Trophoblast cell (in vitro differentiated cells and primary cell): ENCODE measurements around the gene GRIA2.

Source experiments
- DNase-seq, 2 donors: peaks; one replicate each; pipeline ENCODE4 v3.0.0-alpha.2; 2016
- H2AFZ ChIP-seq: 2 replicates; pipeline ENCODE4 v1.6.1; 2013; ENCODE audit warnings: low read length, moderate library complexity, mild to moderate bottlenecking; ENCODE audit not compliant: insufficient read depth, poor library complexity
- H2AK5ac ChIP-seq: 2 replicates; pipeline ENCODE4 v1.6.1; 2013; ENCODE audit warnings: mild to moderate bottlenecking, low read length
- H2BK120ac ChIP-seq: 2 replicates; pipeline ENCODE4 v1.6.1; 2013; ENCODE audit warnings: low read length, mild to moderate bottlenecking, moderate library complexity; ENCODE audit not compliant: insufficient read depth, poor library complexity
- H2BK12ac ChIP-seq: 2 replicates; pipeline ENCODE4 v1.6.1; 2013; ENCODE audit warnings: mild to moderate bottlenecking, low read length, moderate library complexity
- H2BK5ac ChIP-seq: 2 replicates; pipeline ENCODE4 v1.6.1; 2013; ENCODE audit warnings: low read length, low read depth, moderate library complexity, mild to moderate bottlenecking; ENCODE audit not compliant: poor library complexity
- H3K14ac ChIP-seq: 2 replicates; pipeline ENCODE4 v1.6.1; 2013; ENCODE audit warnings: mild to moderate bottlenecking, low read length
- H3K18ac ChIP-seq: 2 replicates; pipeline ENCODE4 v1.6.1; 2013; ENCODE audit warnings: mild to moderate bottlenecking, low read length
- H3K23ac ChIP-seq: 2 replicates; pipeline ENCODE4 v1.6.1; 2013; ENCODE audit warnings: low read length
- H3K27ac ChIP-seq: 2 replicates; pipeline ENCODE4 v1.5.1; 2013; ENCODE audit warnings: low read depth, mild to moderate bottlenecking, inconsistent platforms, low read length, moderate library complexity
- H3K27me3 ChIP-seq: 2 replicates; pipeline ENCODE4 v1.6.1; 2013; ENCODE audit warnings: inconsistent platforms, mild to moderate bottlenecking, low read length, moderate library complexity; ENCODE audit not compliant: insufficient read depth
- H3K36me3 ChIP-seq, 2 experiments: 1 replicate in 1 of 2; 2 replicates in 1 of 2; pipeline ENCODE4 v1.6.1; 2013; ENCODE audit warnings: low read length in 2 of 2, mild to moderate bottlenecking in 2 of 2, moderate library complexity in 1 of 2; ENCODE audit not compliant: insufficient read depth in 2 of 2, control insufficient read depth in 1 of 2
- H3K4ac ChIP-seq: 2 replicates; pipeline ENCODE4 v1.6.1; 2013; ENCODE audit warnings: low read depth, mild to moderate bottlenecking, low read length, moderate library complexity
- H3K4me1 ChIP-seq, 2 experiments: 1 replicate in 1 of 2; 2 replicates in 1 of 2; pipeline ENCODE4 v1.6.1; 2013; ENCODE audit warnings: low read length in 2 of 2, mild to moderate bottlenecking in 2 of 2, moderate library complexity in 1 of 2; ENCODE audit not compliant: insufficient read depth in 2 of 2, control insufficient read depth in 1 of 2
- H3K4me2 ChIP-seq: 2 replicates; pipeline ENCODE4 v1.6.1; 2013; ENCODE audit warnings: inconsistent platforms, mild to moderate bottlenecking, low read length, moderate library complexity
- H3K4me3 ChIP-seq: 2 replicates; pipeline ENCODE4 v1.5.1; 2013; ENCODE audit warnings: mild to moderate bottlenecking, low read depth, low read length, inconsistent platforms
- H3K79me1 ChIP-seq: one replicate; pipeline ENCODE4 v1.6.1; 2013; ENCODE audit warnings: low read length
- H3K79me2 ChIP-seq: 2 replicates; pipeline ENCODE4 v1.6.1; 2013; ENCODE audit warnings: low read length, mild to moderate bottlenecking; ENCODE audit not compliant: control insufficient read depth, insufficient read depth, poor library complexity
- H3K9ac ChIP-seq: 2 replicates; pipeline ENCODE4 v1.6.1; 2013; ENCODE audit warnings: mild to moderate bottlenecking, low read length
- H3K9me3 ChIP-seq: 2 replicates; pipeline ENCODE4 v1.6.1; 2013; ENCODE audit warnings: low read depth, mild to moderate bottlenecking, control low read depth, inconsistent platforms, low read length; ENCODE audit not compliant: insufficient read depth
- H4K12ac ChIP-seq: 2 replicates; pipeline ENCODE4 v1.6.1; 2013; ENCODE audit warnings: low read depth, mild to moderate bottlenecking, low read length, moderate library complexity
- H4K8ac ChIP-seq: 2 replicates; pipeline ENCODE4 v1.6.1; 2013; ENCODE audit warnings: low read depth, mild to moderate bottlenecking, low read length, moderate library complexity
- H4K91ac ChIP-seq: one replicate; pipeline ENCODE4 v1.6.1; 2013; ENCODE audit warnings: low read depth, mild to moderate bottlenecking, low read length, moderate library complexity
- WGBS: extraction: QIAGEN DNeasy Blood & Tissue Kit; methylation state at CpG from one replicate; pipeline ENCODE4 v1.1.7; 2013; ENCODE audit warnings: missing lambda C conversion rate; ENCODE audit not compliant: insufficient read length, insufficient coverage; ENCODE audit errors: extremely low coverage; 5-methylcytosine and 5-hydroxymethylcytosine counted together

The GRIA2 gene

DNA sequence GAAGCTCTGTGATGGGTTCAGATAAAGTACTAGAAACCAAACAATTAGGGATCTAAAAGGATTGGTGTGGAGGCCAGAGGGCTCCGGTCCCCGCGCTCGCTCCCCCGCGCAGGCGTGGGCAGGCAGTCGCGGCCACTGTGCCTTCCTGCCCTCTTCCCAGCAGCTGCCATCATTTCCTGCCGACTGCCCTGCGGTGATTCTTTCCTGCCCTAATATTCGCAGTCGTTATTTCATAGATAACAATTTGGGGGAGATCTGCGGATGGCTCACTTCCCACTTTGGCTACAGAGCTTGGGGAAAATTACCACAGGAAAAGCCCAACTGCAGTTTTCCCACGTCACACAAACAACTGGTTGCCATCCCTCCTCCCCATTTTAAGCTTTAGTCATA is 2.2 kb downstream of the GRIA2 start:
- no peak overlapping the region for H3K18ac ChIP-seq
- H3K4me2 ChIP-seq = peak overlapping the region; percentile 94
- H4K91ac ChIP-seq = no peak overlapping the region
- no peak overlapping the region for H4K8ac ChIP-seq
- no peak overlapping the region for H2BK120ac ChIP-seq
- H3K4me3 ChIP-seq = peak overlapping the region; percentile 64
- no peaks in the 10 kb centered on the region for H3K9me3 ChIP-seq
- H3K27ac ChIP-seq = no peak overlapping the region
- H3K36me3 ChIP-seq = no peaks in the 10 kb centered on the region
- no peak overlapping the region for H3K4ac ChIP-seq
- H3K23ac ChIP-seq = no peak overlapping the region
- H3K14ac ChIP-seq = no peak overlapping the region
- H4K12ac ChIP-seq = no peak overlapping the region
- no CpG with 5 or more reads among the region's 15 CpGs for WGBS
- H2AK5ac ChIP-seq = no peak overlapping the region
- no peak for DNase-seq
- peak overlapping the region; percentile 26 for H2AFZ ChIP-seq
- peaks cover 26% of the 10 kb centered on the region for H3K27me3 ChIP-seq
- H2BK5ac ChIP-seq = no peak overlapping the region
- H2BK12ac ChIP-seq = no peak overlapping the region
- no peaks in the 10 kb centered on the region for H3K79me1 ChIP-seq
- H3K79me2 ChIP-seq = no peaks in the 10 kb centered on the region
- H3K4me1 ChIP-seq = peaks cover 8 to 11% of the 10 kb centered on the region in 2 experiments
- peak overlapping the region; percentile 4 for H3K9ac ChIP-seq

DNA sequence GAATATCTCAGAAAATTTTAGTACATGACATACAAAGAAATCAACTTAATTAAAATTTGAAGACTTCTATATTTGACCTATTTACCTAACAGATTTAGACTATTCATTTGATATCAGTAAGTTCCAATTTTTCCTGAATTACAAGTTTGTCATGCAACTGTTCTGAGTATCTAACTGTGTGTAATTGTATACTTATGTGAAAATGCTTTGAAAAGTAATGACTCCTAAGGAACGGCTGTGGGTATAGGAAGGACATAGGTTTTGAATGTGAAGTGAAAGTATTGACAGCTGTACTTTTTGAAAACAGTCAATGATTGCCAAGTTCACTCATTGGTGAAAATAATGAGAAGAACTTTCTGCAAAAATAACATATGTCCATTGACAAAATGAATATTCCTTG is 2.9 kb downstream of the GRIA2 start:
- no peak overlapping the region for H3K4me3 ChIP-seq
- no peak overlapping the region for H3K4ac ChIP-seq
- no peak overlapping the region for H3K18ac ChIP-seq
- H3K9ac ChIP-seq = no peak overlapping the region
- H3K23ac ChIP-seq = no peak overlapping the region
- H3K4me2 ChIP-seq = no peak overlapping the region
- H4K12ac ChIP-seq = no peak overlapping the region
- H2AFZ ChIP-seq = no peak overlapping the region
- H2BK120ac ChIP-seq = no peak overlapping the region
- WGBS = no CpG with 5 or more reads among the region's 1 CpG
- H3K4me1 ChIP-seq = peaks cover 8 to 11% of the 10 kb centered on the region in 2 experiments
- no peak overlapping the region for H2BK5ac ChIP-seq
- H2BK12ac ChIP-seq = no peak overlapping the region
- no peak overlapping the region for H3K27ac ChIP-seq
- no peak overlapping the region for H3K14ac ChIP-seq
- no peaks in the 10 kb centered on the region for H3K36me3 ChIP-seq
- H3K79me1 ChIP-seq = no peaks in the 10 kb centered on the region
- H3K27me3 ChIP-seq = peaks cover 26% of the 10 kb centered on the region
- H3K79me2 ChIP-seq = no peaks in the 10 kb centered on the region
- no peak overlapping the region for H4K91ac ChIP-seq
- no peaks in the 10 kb centered on the region for H3K9me3 ChIP-seq
- no peak overlapping the region for H4K8ac ChIP-seq
- no peak for DNase-seq
- H2AK5ac ChIP-seq = no peak overlapping the region

DNA sequence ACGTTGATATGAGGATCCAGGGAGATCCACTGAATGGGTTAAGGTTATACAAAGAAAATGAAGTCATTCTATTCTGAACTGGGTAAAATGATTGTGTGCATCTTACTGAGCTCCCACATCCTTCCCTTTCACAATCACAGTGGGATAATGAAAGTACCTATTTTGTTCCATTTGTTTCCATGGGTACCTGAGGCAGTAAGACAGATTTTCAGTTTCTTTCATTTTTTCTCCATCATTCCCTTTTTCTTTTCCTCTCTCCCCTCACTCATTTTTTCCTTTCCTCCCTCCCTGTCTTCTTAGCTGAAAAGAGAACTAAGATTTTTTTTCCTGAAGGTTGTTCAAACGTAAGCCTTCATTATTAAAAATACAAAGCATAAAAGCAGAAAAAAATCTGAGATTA is 4.6 kb downstream of the GRIA2 start:
- H3K4me3 ChIP-seq = no peak overlapping the region
- H3K23ac ChIP-seq = no peak overlapping the region
- no peak overlapping the region for H2AFZ ChIP-seq
- no peak overlapping the region for H3K4me2 ChIP-seq
- H3K9ac ChIP-seq = no peak overlapping the region
- H3K4me1 ChIP-seq = peaks cover 8 to 11% of the 10 kb centered on the region in 2 experiments
- H3K27me3 ChIP-seq = peaks cover 22% of the 10 kb centered on the region
- DNase-seq = no peak
- no peak overlapping the region for H2BK120ac ChIP-seq
- H2AK5ac ChIP-seq = no peak overlapping the region
- no peak overlapping the region for H3K4ac ChIP-seq
- no peaks in the 10 kb centered on the region for H3K9me3 ChIP-seq
- no peaks in the 10 kb centered on the region for H3K79me2 ChIP-seq
- H3K14ac ChIP-seq = no peak overlapping the region
- H3K18ac ChIP-seq = no peak overlapping the region
- H3K79me1 ChIP-seq = no peaks in the 10 kb centered on the region
- H3K36me3 ChIP-seq = no peaks in the 10 kb centered on the region
- H2BK5ac ChIP-seq = no peak overlapping the region
- H2BK12ac ChIP-seq = no peak overlapping the region
- H3K27ac ChIP-seq = no peak overlapping the region
- H4K91ac ChIP-seq = no peak overlapping the region
- no peak overlapping the region for H4K12ac ChIP-seq
- whole genome bisulfite sequencing = no CpG with 5 or more reads among the region's 2 CpGs
- no peak overlapping the region for H4K8ac ChIP-seq

DNA sequence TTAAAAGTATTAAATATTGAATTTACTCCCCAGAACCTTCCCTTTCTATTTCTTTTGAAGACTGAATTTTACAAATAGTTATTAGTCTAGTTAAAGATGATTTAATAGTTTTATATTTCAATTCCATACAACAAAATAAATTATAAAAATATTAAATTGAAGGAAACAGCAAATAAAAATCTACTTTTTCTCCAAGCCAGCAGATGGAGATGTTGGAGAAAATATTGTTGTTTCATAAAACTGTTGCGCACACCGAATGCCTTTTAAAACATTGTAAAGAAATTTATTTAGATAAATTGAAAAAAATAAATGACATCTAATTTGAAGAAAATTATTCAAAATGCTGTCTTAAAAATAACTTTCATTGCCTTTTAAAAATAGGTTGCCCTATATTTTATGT is 5.5 kb downstream of the GRIA2 start:
- no peak overlapping the region for H4K12ac ChIP-seq
- H2BK5ac ChIP-seq = no peak overlapping the region
- no peak overlapping the region for H4K8ac ChIP-seq
- WGBS = no CpG with 5 or more reads among the region's 2 CpGs
- no peak overlapping the region for H2AK5ac ChIP-seq
- H3K18ac ChIP-seq = no peak overlapping the region
- H3K36me3 ChIP-seq = no peaks in the 10 kb centered on the region
- H3K79me2 ChIP-seq = no peaks in the 10 kb centered on the region
- no peak overlapping the region for H2BK12ac ChIP-seq
- H3K9ac ChIP-seq = no peak overlapping the region
- no peak overlapping the region for H3K14ac ChIP-seq
- H3K9me3 ChIP-seq = no peaks in the 10 kb centered on the region
- no peak overlapping the region for H2AFZ ChIP-seq
- peaks cover 16% of the 10 kb centered on the region for H3K27me3 ChIP-seq
- H3K23ac ChIP-seq = no peak overlapping the region
- H3K79me1 ChIP-seq = no peaks in the 10 kb centered on the region
- H4K91ac ChIP-seq = no peak overlapping the region
- no peak overlapping the region for H3K27ac ChIP-seq
- H3K4me2 ChIP-seq = no peak overlapping the region
- DNase-seq = no peak
- no peak overlapping the region for H3K4ac ChIP-seq
- H3K4me1 ChIP-seq = peaks cover 4 to 7% of the 10 kb centered on the region in 2 experiments
- H2BK120ac ChIP-seq = no peak overlapping the region
- H3K4me3 ChIP-seq = no peak overlapping the region
